AG09319 (cell line): ENCODE data around the gene CC2D2A.
A peak's percentile ranks its signal among the peaks of the same experiment; 100 is the strongest.

ENCODE experiments used
- DNase-seq: peaks from one replicate; pipeline ENCODE4 v3.0.0-alpha.2; 2010; ENCODE audit warnings: low read depth; ENCODE audit errors: extremely low read depth
- TF ChIP-seq, protein P1 (sequence below): IDR thresholded peaks from 2 replicates; pipeline ENCODE4 v1.5.1; 2011; ENCODE audit warnings: low read depth, mild to moderate bottlenecking, inconsistent platforms, low read length, moderate library complexity

The CC2D2A gene

DNA sequence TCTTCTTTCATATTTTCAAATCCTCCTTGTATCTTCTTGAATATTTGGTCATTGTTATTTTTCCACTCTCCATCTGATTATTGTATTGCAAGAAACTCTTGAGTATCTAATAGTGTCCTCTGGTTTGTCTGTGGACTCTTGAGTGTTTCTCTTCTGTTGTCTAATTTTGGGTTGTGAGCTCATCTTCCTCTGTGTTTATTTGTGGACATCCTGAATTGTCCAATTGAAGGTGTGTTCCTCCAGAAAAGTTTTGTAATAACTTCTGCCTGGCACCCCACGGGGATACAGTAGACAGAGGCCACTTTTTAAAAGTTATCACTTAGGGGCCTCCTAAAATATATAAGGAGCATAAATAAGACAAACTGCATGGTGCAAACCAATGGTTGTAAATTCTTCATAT is 3.1 kb upstream of the CC2D2A start:
- TF ChIP-seq, protein P1, sequence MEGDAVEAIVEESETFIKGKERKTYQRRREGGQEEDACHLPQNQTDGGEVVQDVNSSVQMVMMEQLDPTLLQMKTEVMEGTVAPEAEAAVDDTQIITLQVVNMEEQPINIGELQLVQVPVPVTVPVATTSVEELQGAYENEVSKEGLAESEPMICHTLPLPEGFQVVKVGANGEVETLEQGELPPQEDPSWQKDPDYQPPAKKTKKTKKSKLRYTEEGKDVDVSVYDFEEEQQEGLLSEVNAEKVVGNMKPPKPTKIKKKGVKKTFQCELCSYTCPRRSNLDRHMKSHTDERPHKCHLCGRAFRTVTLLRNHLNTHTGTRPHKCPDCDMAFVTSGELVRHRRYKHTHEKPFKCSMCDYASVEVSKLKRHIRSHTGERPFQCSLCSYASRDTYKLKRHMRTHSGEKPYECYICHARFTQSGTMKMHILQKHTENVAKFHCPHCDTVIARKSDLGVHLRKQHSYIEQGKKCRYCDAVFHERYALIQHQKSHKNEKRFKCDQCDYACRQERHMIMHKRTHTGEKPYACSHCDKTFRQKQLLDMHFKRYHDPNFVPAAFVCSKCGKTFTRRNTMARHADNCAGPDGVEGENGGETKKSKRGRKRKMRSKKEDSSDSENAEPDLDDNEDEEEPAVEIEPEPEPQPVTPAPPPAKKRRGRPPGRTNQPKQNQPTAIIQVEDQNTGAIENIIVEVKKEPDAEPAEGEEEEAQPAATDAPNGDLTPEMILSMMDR, result no peak
- DNase-seq, result no peak

DNA sequence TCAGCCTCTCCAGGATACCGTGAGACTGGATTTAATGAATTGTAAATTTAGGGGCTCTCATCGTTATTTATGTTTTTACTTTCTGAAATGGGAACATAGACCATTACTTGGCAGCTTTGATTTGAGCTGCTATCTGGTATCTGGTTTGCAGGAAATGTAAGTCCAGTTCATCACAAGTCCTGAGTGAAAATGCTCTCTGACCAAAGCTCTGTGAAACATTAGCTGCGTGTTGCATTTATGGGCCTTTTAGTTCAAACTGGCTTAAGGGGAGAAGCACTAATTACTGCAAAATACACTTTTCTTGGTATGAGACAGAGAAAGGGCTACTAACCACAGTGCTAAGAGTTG is 420 bp downstream of the CC2D2A start:
- no peak for DNase-seq
- TF ChIP-seq, protein P1, result no peak

DNA sequence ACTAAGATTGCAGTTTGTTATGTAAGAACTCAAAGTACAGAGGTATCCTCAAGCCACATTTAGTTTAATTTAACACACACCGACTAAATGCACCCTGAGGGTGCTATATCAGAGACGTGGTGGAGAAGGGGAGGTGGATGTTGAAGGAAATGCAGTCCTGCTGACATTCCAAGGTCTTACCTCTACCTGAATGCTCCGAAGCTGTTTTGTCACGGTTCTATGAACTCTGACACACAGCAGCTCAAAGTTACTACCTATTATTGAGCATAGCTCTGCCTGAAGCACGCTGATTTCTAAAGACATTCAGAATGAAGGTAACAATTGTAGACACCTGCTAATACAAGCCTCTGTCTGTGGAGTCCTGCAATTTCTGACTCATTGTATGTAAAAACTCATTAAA is 6.7 kb downstream of the CC2D2A start:
- DNase-seq, result no peak
- TF ChIP-seq, protein P1, result no peak

DNA sequence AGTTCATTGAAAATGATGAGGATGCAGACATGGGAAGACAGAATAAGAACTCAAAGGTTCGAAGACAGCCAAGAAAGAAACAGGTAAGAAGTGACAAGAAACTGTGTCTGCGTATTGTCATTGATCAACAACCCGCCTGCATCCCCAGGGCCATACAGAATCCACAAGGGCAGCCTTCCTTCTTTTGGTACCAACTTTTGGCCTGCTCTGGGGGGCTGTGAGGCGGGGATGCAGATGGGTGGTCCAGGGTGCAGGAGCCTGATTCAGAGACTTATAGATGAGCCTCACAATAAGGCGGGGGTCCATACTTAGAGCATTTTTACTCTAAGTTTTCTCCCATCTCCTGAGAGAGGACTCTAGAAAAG is 9.0 kb downstream of the CC2D2A start:
- TF ChIP-seq, protein P1, result no peak
- no peak for DNase-seq

DNA sequence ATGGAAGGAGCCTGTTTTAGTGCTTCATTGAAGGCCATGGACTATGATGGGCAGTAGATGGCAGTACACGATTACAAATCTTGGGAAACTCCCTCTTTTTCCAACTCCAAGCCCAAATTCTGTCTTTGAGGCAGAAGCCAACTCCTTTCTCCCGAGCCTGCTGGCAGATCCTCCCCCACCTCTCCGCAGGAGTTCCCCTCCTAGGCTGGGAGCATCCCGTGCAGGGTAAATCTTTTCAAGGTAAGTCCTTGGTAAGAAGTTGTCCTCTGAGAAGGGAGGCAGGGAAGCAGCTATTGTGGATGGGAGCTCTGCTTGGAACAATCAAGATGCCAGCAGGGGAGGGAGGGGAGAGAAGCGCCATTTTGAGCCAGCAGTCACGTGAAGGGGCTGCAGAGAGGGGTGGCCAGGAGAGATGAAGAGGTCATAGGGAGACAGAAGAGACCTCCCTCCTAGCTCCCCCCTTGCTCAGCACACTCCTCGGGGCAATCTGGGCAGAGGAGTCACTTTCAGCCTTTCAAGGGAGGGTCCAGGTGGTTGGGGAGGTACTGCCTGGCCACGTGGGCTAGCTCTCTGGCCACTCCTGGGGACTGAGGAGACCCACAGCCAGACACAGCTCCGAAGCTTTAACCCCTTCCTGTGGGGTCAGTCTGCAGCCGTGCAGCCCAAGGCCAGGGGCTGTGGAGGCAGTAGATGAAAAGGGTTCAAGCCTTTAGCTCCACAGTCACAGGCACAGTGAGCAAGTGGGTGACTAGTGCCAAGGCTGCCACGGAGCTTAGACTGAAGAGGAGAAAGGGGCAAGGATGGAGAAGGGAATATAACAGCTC is 9.6 kb downstream of the CC2D2A start:
- DNase-seq, result peak; percentile 70
- TF ChIP-seq, protein P1, result peak; percentile 79

DNA sequence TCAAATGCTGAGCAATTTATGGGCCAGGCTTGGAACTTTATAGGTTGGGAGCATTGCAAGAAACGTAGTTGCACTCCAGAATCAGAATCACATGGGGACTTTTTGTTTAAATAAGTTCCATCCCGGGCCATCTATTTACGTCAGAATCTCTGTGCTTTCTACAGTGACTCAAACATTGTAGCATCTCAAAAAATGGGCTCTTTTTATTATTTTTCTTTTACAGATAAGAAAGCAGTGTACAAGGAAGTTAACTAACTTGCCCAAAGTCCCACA is 10.2 kb downstream of the CC2D2A start:
- no peak for DNase-seq
- TF ChIP-seq, protein P1, result no peak

DNA sequence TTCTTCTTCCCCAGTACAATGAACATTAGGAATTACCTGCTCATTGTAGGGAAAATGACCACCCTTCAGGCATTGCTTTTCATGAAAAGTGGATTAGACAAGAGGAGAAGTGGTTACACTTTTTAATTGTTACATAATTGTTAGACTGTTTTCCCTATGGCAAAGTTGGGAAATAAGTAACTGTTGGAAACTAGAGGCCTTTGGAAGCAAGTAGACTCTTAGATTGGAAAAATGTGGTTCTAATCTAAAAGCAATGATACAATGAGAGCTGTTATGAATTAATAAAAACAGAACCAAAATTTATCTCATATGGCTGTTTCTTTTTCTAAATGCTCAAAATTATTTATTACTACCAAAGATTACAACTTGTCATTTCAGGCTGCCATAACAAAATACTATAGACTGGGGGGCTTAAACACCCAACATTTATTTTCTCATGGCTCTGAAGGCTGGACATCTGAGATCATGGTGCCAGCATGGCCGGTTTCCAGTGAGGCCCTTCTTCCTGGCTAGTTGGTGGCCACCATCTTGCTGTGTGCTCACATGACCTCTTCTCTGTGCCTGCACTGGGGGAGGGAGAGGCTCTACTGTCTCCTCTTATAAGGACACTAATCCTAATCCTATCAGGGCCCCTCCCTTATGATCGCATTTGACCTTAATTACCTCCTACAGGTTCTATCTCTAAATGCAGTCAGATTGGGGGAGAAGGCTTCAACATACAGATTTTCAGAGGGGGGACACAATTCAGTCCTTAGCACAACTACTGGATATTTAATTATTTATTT is 12.5 kb downstream of the CC2D2A start:
- TF ChIP-seq, protein P1, result no peak
- DNase-seq, result no peak
